Measurements from ENCODE around the gene HDAC4. TPM values are rescaled to one million over a fixed set of nuclear protein-coding genes. Genes with fewer than 3 reads are reported as not detected.
"Not testable (repeated sequence)": the region's sequence is repeated elsewhere in the genome, so short reads cannot be mapped to it uniquely, and the experiment has no call there.

The HDAC4 gene
- 10 to 100 TPM; 22.6 to 24.5 TPM for total RNA-seq

- ATAC-seq, result no peak
- POLR2A ChIA-PET, result interaction anchor here (0.8 to 1.0 kb wide), 3 partner anchors 19 to 625 kb away, joined by 3 to 5 read pairs (median 3); no protein-coding TSS in a partner anchor
These were observed at the start of gene HDAC4 for GRCh38 chr2:239400596-239401066. HDAC4 (minus strand) TSS chr2:239401020; CDS start chr2:239352699, 48,321 bp downstream.

DNA sequence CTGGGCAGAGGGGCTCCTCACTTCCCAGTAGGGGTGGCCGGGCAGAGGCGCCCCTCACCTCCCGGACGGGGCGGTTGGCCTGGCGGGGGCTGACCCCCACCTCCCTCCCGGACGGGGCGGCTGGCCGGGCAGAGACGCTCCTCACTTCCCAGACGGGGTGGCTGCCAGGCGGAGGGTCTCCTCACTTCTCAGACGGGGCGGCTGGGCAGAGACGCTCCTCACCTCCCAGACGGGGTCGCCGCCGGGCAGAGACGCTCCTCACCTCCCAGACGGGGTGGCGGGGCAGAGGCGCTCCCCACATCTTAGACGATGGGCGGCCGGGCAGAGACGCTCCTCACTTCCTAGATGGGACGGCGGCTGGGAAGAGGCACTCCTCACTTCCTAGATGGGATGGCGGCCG lies 48.6 kb upstream of the HDAC4 start:
- POLR2A ChIA-PET, result not testable (repeated sequence)

More at GRCh38 chr2:239400596-239401066, at the start of gene HDAC4:
- no peak for DNase-seq
- CTCF ChIA-PET, result interaction anchor here (0.8 kb wide), 1 partner anchor 11 kb away, joined by 3 read pairs; no protein-coding TSS in a partner anchor
- no peaks in the 10 kb centered on the region for H3K27me3 Mint-ChIP-seq
- peaks cover 32% of the 10 kb centered on the region for H3K4me1 Mint-ChIP-seq (ENCODE audit: low read depth)
- intact Hi-C loops (cut with micrococcal nuclease), result no loop called here
- H3K9me3 Mint-ChIP-seq, result no peaks in the 10 kb centered on the region
- H3K36me3 Mint-ChIP-seq (ENCODE audit: low read depth), result peaks cover 10% of the 10 kb centered on the region
- peak within 1 kb of the TSS; percentile 98 for H3K27ac Mint-ChIP-seq
- H3K4me3 Mint-ChIP-seq, result peak within 1 kb of the TSS; percentile 89
- no peak for TF ChIP-seq CTCF (IDR thresholded peaks at IDR 0.05)

DNA sequence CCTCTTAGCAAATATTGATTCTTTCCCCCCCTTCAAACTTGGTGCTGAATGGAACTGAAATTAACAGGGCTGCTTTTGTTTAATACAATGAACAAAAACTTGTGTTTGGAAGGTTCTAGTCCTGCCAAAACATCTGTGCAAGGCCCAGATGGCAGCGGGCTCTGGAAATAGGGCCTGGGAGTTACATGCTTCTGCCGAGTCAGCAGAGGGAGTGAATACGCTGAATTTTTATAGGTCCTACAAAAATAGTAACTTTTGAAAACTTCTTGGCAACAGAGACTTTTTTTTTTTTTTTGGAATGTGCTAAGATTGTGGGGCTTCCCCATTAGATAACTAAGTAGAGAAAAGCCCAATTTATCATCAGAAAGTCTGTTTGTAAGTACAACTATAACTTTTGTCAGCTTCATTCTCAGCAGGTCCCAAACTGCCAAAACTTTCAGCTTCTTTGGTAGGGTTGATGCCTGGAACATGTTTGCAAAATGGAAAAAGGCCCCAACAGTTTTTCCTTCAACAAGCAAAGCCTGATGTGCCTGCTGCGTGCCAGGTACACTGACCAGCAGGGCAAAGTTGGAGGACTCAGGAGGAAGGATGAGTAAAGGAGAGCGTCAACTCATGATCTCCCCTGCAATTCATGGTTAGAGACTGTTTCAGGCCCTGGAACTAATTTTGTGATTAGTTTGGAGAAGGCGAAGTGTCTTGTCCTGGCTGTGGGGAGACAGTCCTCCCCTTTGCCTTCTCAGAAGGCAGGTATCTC lies 45.1 kb upstream of the HDAC4 start:
- no peaks in the 10 kb centered on the region for H3K36me3 Mint-ChIP-seq (ENCODE audit: low read depth)
- DNase-seq, result no peak
- CTCF ChIA-PET, result no interaction called here

More for the DNA sequence above, 48.6 kb upstream of the HDAC4 start:
- intact Hi-C loops (cut with micrococcal nuclease); H3K9me3 Mint-ChIP-seq; H3K27me3 Mint-ChIP-seq; DNase-seq; H3K4me1 Mint-ChIP-seq (ENCODE audit: low read depth); CTCF ChIA-PET; H3K4me3 Mint-ChIP-seq; H3K27ac Mint-ChIP-seq; ATAC-seq; H3K36me3 Mint-ChIP-seq (ENCODE audit: low read depth): not testable (repeated sequence)

DNA sequence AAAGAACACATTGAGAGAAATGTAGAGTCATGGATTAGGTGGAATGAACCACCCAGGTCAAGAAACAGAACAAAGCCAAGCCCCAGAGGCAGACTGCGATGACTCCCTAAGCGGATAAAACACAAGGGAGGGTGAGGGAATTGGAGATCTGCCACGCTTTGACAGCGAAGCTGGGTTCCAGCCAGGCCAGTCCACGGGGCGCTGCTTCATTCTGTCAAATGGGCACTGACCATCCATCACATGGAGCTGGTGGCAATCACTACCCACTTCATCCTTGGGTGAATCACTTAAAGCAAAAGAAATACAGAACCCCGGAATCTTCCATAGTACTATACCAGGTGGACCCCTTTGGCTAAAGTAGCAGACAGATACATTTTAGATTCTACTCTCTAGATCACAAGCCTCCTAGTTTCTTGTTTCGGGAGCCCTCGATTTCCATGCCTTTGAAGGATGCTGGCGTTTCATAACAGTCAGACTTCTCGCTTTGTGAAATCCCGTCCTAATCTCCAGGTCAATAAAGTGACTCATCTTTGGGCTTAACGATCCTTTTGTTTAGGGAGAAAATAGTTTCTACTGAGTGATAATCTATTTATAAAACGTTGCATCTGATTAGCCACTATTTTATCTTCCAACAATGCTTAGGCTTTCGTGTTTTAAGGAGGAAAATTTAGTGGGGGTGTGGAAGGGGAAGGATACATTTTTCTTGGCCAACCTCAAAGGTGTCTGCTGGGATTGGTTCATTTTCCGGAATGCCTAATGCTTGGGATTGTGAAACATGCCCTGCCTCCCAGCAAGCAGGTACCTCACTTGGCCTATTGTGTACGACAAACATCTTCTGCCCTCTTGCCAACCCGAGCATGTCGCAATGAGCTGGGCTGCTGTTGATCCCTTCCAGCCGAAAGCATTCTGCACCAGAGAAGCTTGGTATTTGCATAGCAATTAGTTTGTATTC lies 44.1 kb upstream of the HDAC4 start:
- intact Hi-C loops (cut with micrococcal nuclease), result no loop called here
- POLR2A ChIA-PET, result no interaction called here
- ATAC-seq (no peak), DNase-seq (no peak)
- CTCF ChIA-PET, result interaction anchor here (1.2 kb wide), 1 partner anchor 15 kb away, joined by 3 read pairs; no protein-coding TSS in a partner anchor
- no peak overlapping the region for H3K4me3 Mint-ChIP-seq
- peaks cover 24% of the 10 kb centered on the region for H3K27me3 Mint-ChIP-seq
- TF ChIP-seq CTCF (IDR thresholded peaks at IDR 0.05), result no peak
- peaks cover 19% of the 10 kb centered on the region for H3K4me1 Mint-ChIP-seq (ENCODE audit: low read depth)
- no peaks in the 10 kb centered on the region for H3K36me3 Mint-ChIP-seq (ENCODE audit: low read depth)
- no peaks in the 10 kb centered on the region for H3K9me3 Mint-ChIP-seq
- no peak overlapping the region for H3K27ac Mint-ChIP-seq

More for the DNA sequence above, 45.1 kb upstream of the HDAC4 start:
- H3K4me1 Mint-ChIP-seq (ENCODE audit: low read depth), result peaks cover 14% of the 10 kb centered on the region
- H3K9me3 Mint-ChIP-seq, result peaks cover 1% of the 10 kb centered on the region
- intact Hi-C loops (cut with micrococcal nuclease), result no loop called here
- no peak for ATAC-seq
- H3K4me3 Mint-ChIP-seq, result no peak overlapping the region
- H3K27ac Mint-ChIP-seq, result no peak overlapping the region
- POLR2A ChIA-PET, result no interaction called here
- H3K27me3 Mint-ChIP-seq, result peaks cover 16% of the 10 kb centered on the region
- no peak for TF ChIP-seq CTCF (IDR thresholded peaks at IDR 0.05)

Data from activated CD8-positive, alpha-beta T cell treated with anti-CD3 and anti-CD28 coated beads for 36 hours (primary cell).